Suprapubic skin (tissue), 4 donors: ENCODE data around the gene DDI2. TPM values are rescaled to one million over a fixed set of nuclear protein-coding genes. Genes with fewer than 3 reads are reported as not detected.

Experiments
- DNase-seq, 2 donors: peaks; one replicate each; pipeline ENCODE4 v3.0.0-alpha.2; 2019; ENCODE audit warnings: low spot score in 2 of 2
- H3K27ac ChIP-seq: fragments of 200-600 bp; sonication (generic); one replicate; pipeline ENCODE4 v1.5.1; 2019
- H3K27me3 ChIP-seq: fragments of 200-600 bp; sonication (generic); one replicate; pipeline ENCODE4 v1.5.1; 2019
- H3K36me3 ChIP-seq: fragments of 200-600 bp; sonication (generic); one replicate; pipeline ENCODE4 v1.5.1; 2019
- H3K4me1 ChIP-seq: fragments of 200-600 bp; sonication (generic); one replicate; pipeline ENCODE4 v1.5.1; 2019
- H3K4me3 ChIP-seq: fragments of 200-600 bp; sonication (generic); one replicate; pipeline ENCODE4 v1.5.1; 2019; ENCODE audit warnings: mild to moderate bottlenecking
- H3K9me3 ChIP-seq: fragments of 200-600 bp; sonication (generic); one replicate; pipeline ENCODE4 v1.5.1; 2019
- EP300 ChIP-seq: sonication (generic); formaldehyde crosslinking; IDR thresholded peaks from one replicate; pipeline ENCODE4 v1.6.1; 2017; ENCODE audit warnings: antibody characterized with exemption
- POLR2A ChIP-seq, 2 donors: fragments of 450-650 bp; IDR thresholded peaks; one replicate each; pipeline ENCODE4 v1.6.1; 2017; ENCODE audit warnings: antibody characterized with exemption in 2 of 2, mild to moderate bottlenecking in 2 of 2, moderate library complexity in 2 of 2
- POLR2AphosphoS5 ChIP-seq, 3 donors: sonication (generic); formaldehyde crosslinking; IDR thresholded peaks; one replicate each; pipeline ENCODE4 v1.6.1; 2017; ENCODE audit warnings: antibody characterized with exemption in 3 of 3
- WGBS: methylation state at CpG from one replicate; pipeline ENCODE4 v1.1.5; 2018; 5-methylcytosine and 5-hydroxymethylcytosine counted together
- total RNA-seq, 4 donors: library from RNA; depleted of rRNA; stranded (reverse); fragments of >200 nt; gene quantifications; one replicate each; pipeline ENCODE4 v1.1.0, GENCODE V29; 2016
- TF ChIP-seq, protein P1 (sequence below), 2 donors: fragments of 200-600 bp in 1 of 2; fragments of 450-650 bp in 1 of 2; sonication (generic) in 1 of 2; IDR thresholded peaks; one replicate each; pipeline ENCODE4 v1.5.1; 2016 to 2019; ENCODE audit warnings: antibody characterized with exemption in 2 of 2, mild to moderate bottlenecking in 1 of 2, moderate library complexity in 1 of 2

The DDI2 gene
- 10 to 100 TPM; 33.2 to 90.0 (median 39.9) TPM for total RNA-seq

DNA sequence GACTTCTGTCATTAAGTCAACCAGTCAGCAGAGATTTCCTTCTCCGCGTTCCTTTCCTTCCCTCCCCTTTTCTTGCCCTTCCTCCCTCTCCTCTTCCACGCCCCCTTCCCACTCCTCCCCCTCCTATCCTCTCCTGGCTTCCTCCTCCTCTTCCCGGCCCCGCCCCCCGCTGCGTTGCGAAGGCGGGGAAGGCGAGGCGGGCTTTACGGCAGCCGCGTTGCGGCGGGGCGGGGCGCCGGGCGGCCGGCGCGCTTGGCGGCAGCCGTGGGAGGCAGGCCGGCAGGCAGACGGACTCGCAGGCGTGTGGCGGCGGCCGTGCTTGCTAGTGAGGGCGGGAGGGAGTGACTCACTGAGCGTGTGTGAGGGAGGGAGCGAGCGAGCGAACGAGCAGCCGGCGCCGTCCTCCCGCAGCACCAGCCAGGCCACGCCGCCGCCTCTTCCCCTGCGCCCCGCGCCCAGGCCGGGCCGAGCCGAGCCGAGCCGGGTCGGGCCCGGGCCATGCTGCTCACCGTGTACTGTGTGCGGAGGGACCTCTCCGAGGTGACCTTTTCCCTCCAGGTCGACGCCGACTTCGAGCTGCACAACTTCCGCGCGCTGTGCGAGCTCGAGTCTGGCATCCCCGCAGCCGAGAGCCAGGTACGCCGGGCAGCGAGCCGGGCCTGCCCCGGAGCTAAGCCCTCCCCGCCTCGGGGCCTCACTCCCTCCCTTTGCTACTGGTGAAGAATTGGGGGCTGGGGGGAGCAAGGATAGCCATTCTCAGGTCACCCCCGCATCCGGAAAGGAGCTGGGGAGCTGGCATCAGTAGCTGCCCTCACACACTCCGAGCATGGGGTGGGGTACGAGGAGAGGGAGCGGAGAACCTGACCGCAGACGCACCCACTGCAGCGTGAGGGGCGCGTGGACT is at the start of gene DDI2:
DDI2 (plus strand) TSS at position 286 of the 904 bp plus-strand sequence; CDS start at position 499, 213 bp downstream.
- Histone ChIP-seq H3K4me3 (peak within 1 kb of the TSS; percentile 73), H3K27me3 (no peaks in the 10 kb centered on the region), H3K36me3 (no peaks in the 10 kb centered on the region), H3K9me3 (no peaks in the 10 kb centered on the region), H3K27ac (peak within 1 kb of the TSS; percentile 99), H3K4me1 (peaks cover 50% of the 10 kb centered on the region)
- WGBS = under 1% methylated on average over 47 of the region's 86 CpGs
- DNase-seq = peak; percentile 97
- TF ChIP-seq POLR2A (IDR thresholded peaks at IDR 0.05) = peak in 1 of 2 donors; percentile 95
- TF ChIP-seq EP300 = no peak
- peak in 1 of 3 donors; percentile 10 for TF ChIP-seq POLR2AphosphoS5 (IDR thresholded peaks at IDR 0.05)
- TF ChIP-seq, protein P1, sequence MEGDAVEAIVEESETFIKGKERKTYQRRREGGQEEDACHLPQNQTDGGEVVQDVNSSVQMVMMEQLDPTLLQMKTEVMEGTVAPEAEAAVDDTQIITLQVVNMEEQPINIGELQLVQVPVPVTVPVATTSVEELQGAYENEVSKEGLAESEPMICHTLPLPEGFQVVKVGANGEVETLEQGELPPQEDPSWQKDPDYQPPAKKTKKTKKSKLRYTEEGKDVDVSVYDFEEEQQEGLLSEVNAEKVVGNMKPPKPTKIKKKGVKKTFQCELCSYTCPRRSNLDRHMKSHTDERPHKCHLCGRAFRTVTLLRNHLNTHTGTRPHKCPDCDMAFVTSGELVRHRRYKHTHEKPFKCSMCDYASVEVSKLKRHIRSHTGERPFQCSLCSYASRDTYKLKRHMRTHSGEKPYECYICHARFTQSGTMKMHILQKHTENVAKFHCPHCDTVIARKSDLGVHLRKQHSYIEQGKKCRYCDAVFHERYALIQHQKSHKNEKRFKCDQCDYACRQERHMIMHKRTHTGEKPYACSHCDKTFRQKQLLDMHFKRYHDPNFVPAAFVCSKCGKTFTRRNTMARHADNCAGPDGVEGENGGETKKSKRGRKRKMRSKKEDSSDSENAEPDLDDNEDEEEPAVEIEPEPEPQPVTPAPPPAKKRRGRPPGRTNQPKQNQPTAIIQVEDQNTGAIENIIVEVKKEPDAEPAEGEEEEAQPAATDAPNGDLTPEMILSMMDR (IDR thresholded peaks at IDR 0.05) = no peak

DNA sequence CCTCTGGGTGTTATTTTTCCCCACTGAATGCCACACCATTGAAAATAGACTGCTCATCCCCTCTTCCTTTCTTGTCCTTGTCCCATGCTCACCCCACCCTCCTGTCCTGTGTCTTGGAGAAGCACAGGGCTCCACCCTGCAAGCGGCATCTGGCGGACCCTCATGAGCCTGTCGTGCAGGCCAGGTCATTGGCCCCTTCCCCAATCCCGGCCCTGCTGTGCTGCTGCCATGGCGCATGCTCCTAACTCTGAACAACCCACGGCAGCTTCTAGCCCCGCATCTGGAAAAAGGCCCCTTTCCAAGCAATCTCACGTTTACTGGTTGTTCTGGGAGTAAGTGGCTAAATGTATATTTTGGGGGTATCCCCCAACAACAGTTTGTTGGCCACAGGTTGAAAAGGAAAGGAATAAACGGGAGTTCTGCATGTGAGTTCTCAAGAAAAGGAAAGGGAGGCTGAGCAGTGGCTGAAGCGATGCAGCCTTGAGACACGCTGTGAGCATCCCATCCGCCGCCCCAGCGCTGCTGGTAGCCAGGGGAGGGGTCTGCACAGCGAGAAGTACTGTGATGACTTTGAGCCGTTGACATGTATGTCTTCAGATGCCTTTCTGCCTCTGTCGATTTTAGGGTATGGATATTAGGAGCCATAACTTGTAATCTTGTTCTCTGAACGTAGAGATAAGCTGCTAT is 48.7 kb upstream of the DDI2 start:
- no peak overlapping the region for H3K27ac ChIP-seq
- no peak for TF ChIP-seq EP300
- TF ChIP-seq, protein P1 (IDR thresholded peaks at IDR 0.05) = no peak
- TF ChIP-seq POLR2A (IDR thresholded peaks at IDR 0.05) = no peak
- TF ChIP-seq POLR2AphosphoS5 (IDR thresholded peaks at IDR 0.05) = no peak
- H3K36me3 ChIP-seq = peaks cover 69% of the 10 kb centered on the region
- no peak overlapping the region for H3K4me3 ChIP-seq
- no peaks in the 10 kb centered on the region for H3K9me3 ChIP-seq
- 90% methylated on average over 18 of the region's 18 CpGs for WGBS
- no peaks in the 10 kb centered on the region for H3K4me1 ChIP-seq
- no peak for DNase-seq
- H3K27me3 ChIP-seq = no peaks in the 10 kb centered on the region

GRCh38 chr1:15570861-15571260 is 46.4 kb upstream of the DDI2 start:
- Histone ChIP-seq H3K4me3 (no peak overlapping the region), H3K27me3 (no peaks in the 10 kb centered on the region), H3K9me3 (no peaks in the 10 kb centered on the region), H3K36me3 (peaks cover 53% of the 10 kb centered on the region), H3K4me1 (no peaks in the 10 kb centered on the region), H3K27ac (no peak overlapping the region)
- 76% methylated on average over 1 of the region's 1 CpG for WGBS
- DNase-seq = no peak
- no peak for TF ChIP-seq POLR2AphosphoS5 (IDR thresholded peaks at IDR 0.05)

DNA sequence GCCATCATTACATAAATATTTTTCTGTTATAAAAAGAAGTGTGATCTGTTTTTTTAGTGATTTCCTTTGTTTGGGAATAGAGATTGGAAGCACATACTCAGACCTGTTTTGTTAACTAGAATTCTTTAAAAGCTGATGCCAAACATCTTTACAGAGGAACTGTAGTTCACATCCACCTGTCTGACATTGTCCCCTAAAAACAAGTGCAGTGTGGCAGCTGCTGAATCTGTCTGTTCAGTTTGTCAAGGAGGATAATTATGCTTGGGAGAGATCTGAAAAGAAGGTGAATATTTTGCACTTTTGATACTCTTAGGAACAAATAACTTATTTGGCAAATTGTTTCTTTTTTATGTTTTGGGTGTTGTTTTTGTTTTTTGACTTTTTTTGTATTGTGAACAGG is 46.0 kb upstream of the DDI2 start:
- Histone ChIP-seq H3K27ac (no peak overlapping the region), H3K27me3 (no peaks in the 10 kb centered on the region), H3K9me3 (no peaks in the 10 kb centered on the region), H3K4me1 (no peaks in the 10 kb centered on the region), H3K36me3 (peaks cover 49% of the 10 kb centered on the region), H3K4me3 (no peak overlapping the region)
- DNase-seq = no peak
- TF ChIP-seq POLR2AphosphoS5 (IDR thresholded peaks at IDR 0.05) (no peak), POLR2A (IDR thresholded peaks at IDR 0.05) (no peak), EP300 (no peak)
- TF ChIP-seq, protein P1 (IDR thresholded peaks at IDR 0.05) = no peak

DNA sequence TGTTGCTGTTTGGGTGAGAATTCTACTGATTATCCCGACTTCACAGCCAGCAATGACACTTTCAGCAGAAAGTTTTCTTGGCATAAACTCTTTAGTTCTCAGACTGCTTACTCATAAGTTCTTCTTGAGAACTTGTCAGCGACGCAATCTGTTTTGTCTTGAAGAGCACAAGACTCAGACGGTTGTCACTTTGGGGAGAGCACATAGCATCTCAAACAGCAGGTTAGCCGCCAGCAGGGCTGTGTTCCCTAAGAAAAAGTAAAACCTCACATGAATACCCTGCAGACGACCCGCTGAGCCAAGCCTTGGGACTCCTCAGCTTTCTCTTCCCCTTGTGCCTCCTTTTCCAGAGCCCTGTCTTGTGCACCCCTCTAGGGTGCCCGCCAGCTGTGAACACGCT is 43.8 kb upstream of the DDI2 start:
- H3K27ac ChIP-seq = no peak overlapping the region
- peaks cover 27% of the 10 kb centered on the region for H3K36me3 ChIP-seq
- H3K4me3 ChIP-seq = no peak overlapping the region
- TF ChIP-seq POLR2AphosphoS5 (IDR thresholded peaks at IDR 0.05) (no peak), EP300 (no peak), POLR2A (IDR thresholded peaks at IDR 0.05) (no peak)
- TF ChIP-seq, protein P1 (IDR thresholded peaks at IDR 0.05) = no peak
- H3K27me3 ChIP-seq = no peaks in the 10 kb centered on the region
- 73% methylated on average over 9 of the region's 9 CpGs for WGBS
- DNase-seq = peak in 1 of 2 donors; percentile 28
- H3K4me1 ChIP-seq = no peaks in the 10 kb centered on the region
- no peaks in the 10 kb centered on the region for H3K9me3 ChIP-seq
